ENCODE measurements around the gene DDTL.

The DDTL gene

DNA sequence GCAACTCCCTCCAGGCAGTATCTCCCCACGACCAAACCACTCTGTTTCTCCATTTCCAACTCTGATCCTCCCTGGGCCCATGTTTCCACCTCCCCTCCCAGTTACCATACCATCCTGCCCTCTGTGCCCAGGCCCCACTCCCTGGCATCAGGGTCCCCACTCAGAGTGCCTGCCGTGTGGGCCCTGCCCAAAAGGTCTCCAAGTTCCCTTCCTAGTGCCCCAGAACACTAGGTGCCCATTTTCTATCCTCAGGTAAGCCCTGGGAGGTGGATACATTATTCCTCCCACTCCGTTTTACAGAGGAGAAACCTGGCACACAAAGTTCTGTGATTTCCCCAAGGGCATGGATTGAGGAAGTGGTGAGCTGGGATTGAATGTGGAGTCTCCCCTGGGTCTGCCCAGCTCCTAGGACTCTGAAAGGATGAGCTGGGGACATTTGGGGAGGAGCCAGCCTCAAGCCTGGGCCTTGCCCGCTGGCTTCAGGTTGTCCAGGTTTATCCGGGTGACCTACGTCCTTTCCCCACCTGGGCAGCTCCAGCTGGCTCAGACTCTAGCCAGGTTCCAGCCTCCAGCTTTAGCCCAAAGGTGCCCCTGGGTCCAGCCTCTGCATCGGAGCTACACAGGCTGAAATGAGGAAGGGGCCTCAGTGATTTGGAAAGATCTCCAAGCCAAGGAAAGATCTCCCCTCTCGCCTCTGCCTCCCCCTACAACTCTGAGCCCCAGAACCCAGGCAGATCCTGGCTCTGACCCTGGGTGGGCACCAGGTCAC, 40.7 kb downstream of the DDTL start:
- no peak for FAIRE-seq

- no peak for FAIRE-seq
These were observed 41.3 kb downstream of the DDTL start for GRCh38 chr22:24008022-24008283.

- no peak for FAIRE-seq
These were observed 41.9 kb downstream of the DDTL start for GRCh38 chr22:24008381-24009226.

- no peak for FAIRE-seq
These were observed 42.7 kb downstream of the DDTL start for GRCh38 chr22:24009227-24010017.

DNA sequence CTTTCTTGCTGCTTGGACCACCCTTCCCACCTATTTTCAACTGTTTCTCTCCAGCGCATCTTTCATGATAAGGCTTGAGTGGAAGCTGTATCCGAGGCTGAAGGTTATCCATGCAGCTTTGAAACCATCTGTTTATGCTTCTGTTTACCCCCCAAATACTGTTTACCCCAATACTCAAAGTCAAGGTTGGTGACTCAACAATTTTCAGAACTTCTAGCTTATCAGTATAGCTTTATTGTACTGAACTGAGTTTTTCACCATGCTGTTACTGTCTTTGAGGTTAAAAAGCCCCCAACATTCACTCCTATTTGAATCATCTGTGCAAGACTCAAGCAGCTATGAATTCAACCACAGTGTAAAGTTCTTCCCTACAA, 43.3 kb downstream of the DDTL start:
- FAIRE-seq = no peak

- no peak for FAIRE-seq
These were observed 45.0 kb downstream of the DDTL start for GRCh38 chr22:24011735-24012068.

GRCh38 chr22:24016156-24016555, 49.5 kb downstream of the DDTL start:
- no peak for FAIRE-seq

DNA sequence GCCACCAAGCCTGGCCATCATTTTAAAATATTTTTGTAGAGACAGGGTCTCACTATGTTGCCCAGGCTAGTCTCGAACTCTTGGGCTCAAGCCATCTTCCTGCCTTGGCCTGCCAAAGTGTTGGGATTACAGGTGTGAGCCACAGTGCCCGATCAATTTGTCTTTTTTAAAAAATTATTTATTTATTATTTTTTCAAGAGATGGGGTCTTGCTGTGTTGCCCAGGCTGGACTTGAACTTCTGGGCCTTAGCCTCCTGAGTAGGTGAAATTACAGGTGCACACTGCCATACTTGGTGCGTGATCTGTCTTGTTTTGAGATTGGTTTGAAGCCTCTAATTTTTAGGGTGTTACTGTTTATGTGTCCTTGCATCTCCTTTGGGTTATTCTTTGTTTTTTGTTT, 54.6 kb downstream of the DDTL start:
- no peak for FAIRE-seq
